ENCODE measurements around the gene NHEJ1. TPM values are rescaled to one million over a fixed set of nuclear protein-coding genes. Genes with fewer than 3 reads are reported as not detected.

The NHEJ1 gene
- total and polyA plus RNA-seq, 2 of the 13 experiments (the other 11 are each of a cell fraction or from before 2014, with no cell fraction given) = 30.0 to 30.7 TPM

- TF ChIP-seq SNAPC4 (CRISPR knock-in tag; IDR thresholded peaks at IDR 0.05) (no peak), ZNF317 (CRISPR knock-in tag; IDR thresholded peaks at IDR 0.05) (peak; percentile 22; the same call in 1 of the 2 replicates), NR2C2 (CRISPR knock-in tag; IDR thresholded peaks at IDR 0.05; ENCODE audit: borderline replicate concordance) (no peak; the same call in 1 of the 2 replicates), KLF6 (CRISPR knock-in tag; IDR thresholded peaks at IDR 0.05) (no peak), FOXC1 (CRISPR knock-in tag; IDR thresholded peaks at IDR 0.05; ENCODE audit: borderline replicate concordance) (0 out of 2 replicates have a peak, but pooled peaks have one; percentile 3), HOXA5 (CRISPR knock-in tag; IDR thresholded peaks at IDR 0.05) (peak; percentile 16; the same call in 1 of the 2 replicates), ZNF607 (CRISPR knock-in tag; IDR thresholded peaks at IDR 0.05; ENCODE audit: borderline replicate concordance) (peak; percentile 68; the same call in 1 of the 2 replicates), PAF1 (CRISPR knock-in tag; IDR thresholded peaks at IDR 0.05) (0 out of 2 replicates have a peak, but pooled peaks have one; percentile 55), ZNF678 (CRISPR knock-in tag; IDR thresholded peaks at IDR 0.05) (peak; percentile 26; the same call in 1 of the 2 replicates), NFIC (IDR thresholded peaks at IDR 0.05; ENCODE audit: low read length) (no peak), ZNF276 (CRISPR knock-in tag; IDR thresholded peaks at IDR 0.05; ENCODE audit: low read depth) (0 out of 2 replicates have a peak, but pooled peaks have one; percentile 39), SP1 (IDR thresholded peaks at IDR 0.05) (no peak), SP1 (CRISPR knock-in tag; IDR thresholded peaks at IDR 0.05) (peak; percentile 54), ZNF136 (CRISPR knock-in tag; IDR thresholded peaks at IDR 0.05; ENCODE audit: low read depth) (peak; percentile 71; the same call in 1 of the 2 replicates), NFYC (CRISPR knock-in tag; IDR thresholded peaks at IDR 0.05) (0 out of 2 replicates have a peak, but pooled peaks have one; percentile 7), POLR2AphosphoS5 (IDR thresholded peaks at IDR 0.05; ENCODE audit: low read depth, low read length) (peak; percentile 35), ZNF225 (CRISPR knock-in tag; IDR thresholded peaks at IDR 0.05) (peak; percentile 53; the same call in 1 of the 2 replicates), HMGXB4 (CRISPR knock-in tag; IDR thresholded peaks at IDR 0.05; ENCODE audit: borderline replicate concordance in 1 of 2, low read depth in 1 of 2) (peak; percentile 21 to 67; a peak in 2 of 4 replicates), ZNF510 (CRISPR knock-in tag; IDR thresholded peaks at IDR 0.05; ENCODE audit: low read depth) (peak; percentile 76; the same call in 1 of the 2 replicates), ZNF792 (CRISPR knock-in tag; IDR thresholded peaks at IDR 0.05) (no peak), ZNF883 (CRISPR knock-in tag; IDR thresholded peaks at IDR 0.05; ENCODE audit: not compliant biosample characterization) (peak; percentile 16)
Observed at GRCh38 chr2:219207134-219207883, 46.7 kb upstream of the NHEJ1 start (continued).

Measured in HepG2 (cell line).